HepG2 (cell line): ENCODE measurements around the gene ENO2. TPM values are rescaled to one million over a fixed set of nuclear protein-coding genes. Genes with fewer than 3 reads are reported as not detected.

Experiments used
- HIVEP1 ChIP-seq: sonication (generic); formaldehyde crosslinking; IDR thresholded peaks from 2 replicates; pipeline ENCODE4 v1.4.0; 2020; ENCODE audit warnings: mild to moderate bottlenecking, missing genetic modification reagents
- IRX3 ChIP-seq: sonication (generic); formaldehyde crosslinking; IDR thresholded peaks from 2 replicates; pipeline ENCODE4 v1.8.1; 2023; ENCODE audit warnings: mild to moderate bottlenecking, low read depth, missing genetic modification reagents, borderline replicate concordance
- SOX13 ChIP-seq, 3 experiments: fragments of 450-650 bp in 1 of 3; sonication (generic) in 1 of 3; formaldehyde crosslinking in 1 of 3; IDR thresholded peaks in 2 of 3; conservative IDR thresholded peaks in 1 of 3; 2 replicates each; pipeline versions ENCODE4 v1.5.0 to v1.6.1; 2016 to 2020; ENCODE audit warnings: antibody characterized with exemption in 1 of 3, mild to moderate bottlenecking in 1 of 3, missing compliant biosample characterization in 1 of 3, missing genetic modification reagents in 1 of 3, moderate library complexity in 1 of 3
- SSRP1 ChIP-seq: IDR thresholded peaks from 2 replicates; pipeline ENCODE4 v1.6.1; 2016; ENCODE audit warnings: control low read depth
- TARDBP ChIP-seq: sonication (generic); formaldehyde crosslinking; IDR thresholded peaks from 2 replicates; pipeline ENCODE4 v1.8.0; 2022; ENCODE audit warnings: mild to moderate bottlenecking, missing genetic modification reagents
- polyA plus RNA-seq, 8 experiments: library from polyadenylated mRNA; depleted of rRNA in 3 of 8; stranded (reverse) in 7 of 8; unstranded in 1 of 8; fragments of >200 nt; fragmentation: Illumina TruSeq in 4 of 8; extraction: Trizol in 4 of 8; gene quantifications; 2 replicates each; pipeline versions ENCODE4 v1.2.1 to v1.2.3, GENCODE V29; 2011 to 2016; ENCODE audit warnings: low read depth in 4 of 8, missing spikeins in 1 of 8, mixed read lengths in 1 of 8; ENCODE audit not compliant: insufficient read depth in 1 of 8
- total RNA-seq, 5 experiments: library from RNA; depleted of rRNA; stranded (reverse); fragments of >200 nt; fragmentation: Illumina TruSeq; extraction: Trizol; gene quantifications; 2 replicates each; pipeline ENCODE4 v1.2.3, GENCODE V29; 2016; ENCODE audit warnings: low read depth in 1 of 5
- TF ChIP-seq, protein P1 (sequence below), 2 experiments: sonication (generic) in 1 of 2; formaldehyde crosslinking in 1 of 2; IDR thresholded peaks; 2 replicates each; pipeline versions ENCODE4 v1.6.1 to v1.9.0; 2014 to 2022; ENCODE audit warnings: antibody characterized with exemption in 1 of 2, borderline replicate concordance in 1 of 2, inconsistent platforms in 1 of 2, low read depth in 1 of 2, missing genetic modification reagents in 1 of 2
- TF ChIP-seq, protein P2 (sequence below): IDR thresholded peaks from 2 replicates; pipeline ENCODE4 v1.6.1; 2016; ENCODE audit warnings: missing genetic modification reagents, missing compliant biosample characterization
- TF ChIP-seq, protein P3 (sequence below): sonication (generic); formaldehyde crosslinking; IDR thresholded peaks from 2 replicates; pipeline ENCODE4 v1.5.1; 2020; ENCODE audit warnings: mild to moderate bottlenecking, missing genetic modification reagents, moderate library complexity
- TF ChIP-seq, protein P4 (sequence below): sonication (generic); formaldehyde crosslinking; conservative IDR thresholded peaks from 2 replicates; pipeline ENCODE4 v1.8.0; 2022; ENCODE audit warnings: mild to moderate bottlenecking, moderate library complexity, missing genetic modification reagents

ENO2 gene
- total and polyA plus RNA-seq, 2 of the 13 experiments (the other 11 are each of a cell fraction or from before 2014, with no cell fraction given): 19.3 to 136 TPM

DNA sequence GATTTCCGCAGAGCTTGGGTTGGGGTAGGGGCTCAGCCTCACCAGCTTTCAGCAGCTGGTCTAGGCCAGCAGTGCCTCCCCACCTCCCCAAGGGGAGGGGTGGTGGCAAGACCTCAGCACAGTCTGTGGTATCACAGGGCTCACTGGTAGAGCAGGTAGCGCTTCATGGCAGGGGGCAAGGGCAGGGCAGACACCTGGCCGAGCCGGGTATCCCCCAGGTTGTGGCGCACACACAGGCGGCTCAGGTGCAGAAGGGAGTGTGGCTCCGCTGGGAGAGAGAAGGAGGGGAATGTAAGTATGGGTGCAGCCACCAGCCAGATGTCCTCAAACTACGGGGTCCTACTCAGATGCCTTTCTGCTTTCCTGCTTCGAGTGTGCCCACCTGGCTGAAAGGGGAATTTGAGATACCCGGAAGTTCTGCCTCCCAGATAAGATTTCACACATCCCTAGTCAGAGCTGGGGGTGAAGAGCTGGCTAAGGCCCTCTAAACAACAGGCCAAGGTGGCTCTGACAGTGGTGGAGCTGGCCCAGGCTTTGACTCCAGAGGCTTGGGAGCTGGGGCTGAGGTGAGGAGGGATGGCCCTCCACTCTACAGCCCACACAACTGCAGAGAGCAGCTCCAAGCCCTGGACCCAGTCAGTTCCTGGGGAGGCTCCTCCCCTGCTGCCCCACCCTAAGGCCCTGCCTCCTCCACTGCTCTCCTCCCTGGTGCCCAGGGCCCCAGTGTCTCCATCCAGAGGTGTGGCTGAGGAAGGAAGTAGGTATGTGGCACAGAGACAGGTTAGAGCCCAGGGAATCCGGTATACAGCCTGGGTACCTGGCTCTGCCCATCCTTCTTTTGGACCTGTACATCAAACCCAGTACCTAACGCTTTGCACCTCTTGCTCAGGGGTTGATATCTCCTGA lies 43.1 kb upstream of the ENO2 start (continued):
- TF ChIP-seq SSRP1 (CRISPR knock-in tag): peak; percentile 37; the same call in 1 of the 2 replicates
- peak; percentile 21; the same call in 1 of the 2 replicates for TF ChIP-seq HIVEP1 (CRISPR knock-in tag)
- 0 out of 2 replicates have a peak, but pooled peaks have one; percentile 4 for TF ChIP-seq SOX13 (IDR thresholded peaks at IDR 0.05)
- no peak for TF ChIP-seq SOX13 (CRISPR knock-in tag; conservative IDR thresholded peaks at IDR 0.05 in 1 of 2, IDR thresholded peaks at IDR 0.05 in 1 of 2)
- TF ChIP-seq, protein P1, sequence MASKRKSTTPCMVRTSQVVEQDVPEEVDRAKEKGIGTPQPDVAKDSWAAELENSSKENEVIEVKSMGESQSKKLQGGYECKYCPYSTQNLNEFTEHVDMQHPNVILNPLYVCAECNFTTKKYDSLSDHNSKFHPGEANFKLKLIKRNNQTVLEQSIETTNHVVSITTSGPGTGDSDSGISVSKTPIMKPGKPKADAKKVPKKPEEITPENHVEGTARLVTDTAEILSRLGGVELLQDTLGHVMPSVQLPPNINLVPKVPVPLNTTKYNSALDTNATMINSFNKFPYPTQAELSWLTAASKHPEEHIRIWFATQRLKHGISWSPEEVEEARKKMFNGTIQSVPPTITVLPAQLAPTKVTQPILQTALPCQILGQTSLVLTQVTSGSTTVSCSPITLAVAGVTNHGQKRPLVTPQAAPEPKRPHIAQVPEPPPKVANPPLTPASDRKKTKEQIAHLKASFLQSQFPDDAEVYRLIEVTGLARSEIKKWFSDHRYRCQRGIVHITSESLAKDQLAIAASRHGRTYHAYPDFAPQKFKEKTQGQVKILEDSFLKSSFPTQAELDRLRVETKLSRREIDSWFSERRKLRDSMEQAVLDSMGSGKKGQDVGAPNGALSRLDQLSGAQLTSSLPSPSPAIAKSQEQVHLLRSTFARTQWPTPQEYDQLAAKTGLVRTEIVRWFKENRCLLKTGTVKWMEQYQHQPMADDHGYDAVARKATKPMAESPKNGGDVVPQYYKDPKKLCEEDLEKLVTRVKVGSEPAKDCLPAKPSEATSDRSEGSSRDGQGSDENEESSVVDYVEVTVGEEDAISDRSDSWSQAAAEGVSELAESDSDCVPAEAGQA (IDR thresholded peaks at IDR 0.05; ENCODE audit: low read depth): no peak
- TF ChIP-seq, protein P1 (CRISPR knock-in tag; IDR thresholded peaks at IDR 0.05; ENCODE audit: borderline replicate concordance): no peak
- no peak for TF ChIP-seq IRX3
- TF ChIP-seq, protein P2, sequence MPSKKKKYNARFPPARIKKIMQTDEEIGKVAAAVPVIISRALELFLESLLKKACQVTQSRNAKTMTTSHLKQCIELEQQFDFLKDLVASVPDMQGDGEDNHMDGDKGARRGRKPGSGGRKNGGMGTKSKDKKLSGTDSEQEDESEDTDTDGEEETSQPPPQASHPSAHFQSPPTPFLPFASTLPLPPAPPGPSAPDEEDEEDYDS: peak; percentile 29; the same call in 1 of the 2 replicates
- TF ChIP-seq TARDBP (CRISPR knock-in tag): peak; percentile 24; the same call in 1 of the 2 replicates
- TF ChIP-seq, protein P3, sequence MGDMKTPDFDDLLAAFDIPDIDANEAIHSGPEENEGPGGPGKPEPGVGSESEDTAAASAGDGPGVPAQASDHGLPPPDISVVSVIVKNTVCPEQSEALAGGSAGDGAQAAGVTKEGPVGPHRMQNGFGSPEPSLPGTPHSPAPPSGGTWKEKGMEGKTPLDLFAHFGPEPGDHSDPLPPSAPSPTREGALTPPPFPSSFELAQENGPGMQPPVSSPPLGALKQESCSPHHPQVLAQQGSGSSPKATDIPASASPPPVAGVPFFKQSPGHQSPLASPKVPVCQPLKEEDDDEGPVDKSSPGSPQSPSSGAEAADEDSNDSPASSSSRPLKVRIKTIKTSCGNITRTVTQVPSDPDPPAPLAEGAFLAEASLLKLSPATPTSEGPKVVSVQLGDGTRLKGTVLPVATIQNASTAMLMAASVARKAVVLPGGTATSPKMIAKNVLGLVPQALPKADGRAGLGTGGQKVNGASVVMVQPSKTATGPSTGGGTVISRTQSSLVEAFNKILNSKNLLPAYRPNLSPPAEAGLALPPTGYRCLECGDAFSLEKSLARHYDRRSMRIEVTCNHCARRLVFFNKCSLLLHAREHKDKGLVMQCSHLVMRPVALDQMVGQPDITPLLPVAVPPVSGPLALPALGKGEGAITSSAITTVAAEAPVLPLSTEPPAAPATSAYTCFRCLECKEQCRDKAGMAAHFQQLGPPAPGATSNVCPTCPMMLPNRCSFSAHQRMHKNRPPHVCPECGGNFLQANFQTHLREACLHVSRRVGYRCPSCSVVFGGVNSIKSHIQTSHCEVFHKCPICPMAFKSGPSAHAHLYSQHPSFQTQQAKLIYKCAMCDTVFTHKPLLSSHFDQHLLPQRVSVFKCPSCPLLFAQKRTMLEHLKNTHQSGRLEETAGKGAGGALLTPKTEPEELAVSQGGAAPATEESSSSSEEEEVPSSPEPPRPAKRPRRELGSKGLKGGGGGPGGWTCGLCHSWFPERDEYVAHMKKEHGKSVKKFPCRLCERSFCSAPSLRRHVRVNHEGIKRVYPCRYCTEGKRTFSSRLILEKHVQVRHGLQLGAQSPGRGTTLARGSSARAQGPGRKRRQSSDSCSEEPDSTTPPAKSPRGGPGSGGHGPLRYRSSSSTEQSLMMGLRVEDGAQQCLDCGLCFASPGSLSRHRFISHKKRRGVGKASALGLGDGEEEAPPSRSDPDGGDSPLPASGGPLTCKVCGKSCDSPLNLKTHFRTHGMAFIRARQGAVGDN (CRISPR knock-in tag): peak; percentile 43
- TF ChIP-seq, protein P4, sequence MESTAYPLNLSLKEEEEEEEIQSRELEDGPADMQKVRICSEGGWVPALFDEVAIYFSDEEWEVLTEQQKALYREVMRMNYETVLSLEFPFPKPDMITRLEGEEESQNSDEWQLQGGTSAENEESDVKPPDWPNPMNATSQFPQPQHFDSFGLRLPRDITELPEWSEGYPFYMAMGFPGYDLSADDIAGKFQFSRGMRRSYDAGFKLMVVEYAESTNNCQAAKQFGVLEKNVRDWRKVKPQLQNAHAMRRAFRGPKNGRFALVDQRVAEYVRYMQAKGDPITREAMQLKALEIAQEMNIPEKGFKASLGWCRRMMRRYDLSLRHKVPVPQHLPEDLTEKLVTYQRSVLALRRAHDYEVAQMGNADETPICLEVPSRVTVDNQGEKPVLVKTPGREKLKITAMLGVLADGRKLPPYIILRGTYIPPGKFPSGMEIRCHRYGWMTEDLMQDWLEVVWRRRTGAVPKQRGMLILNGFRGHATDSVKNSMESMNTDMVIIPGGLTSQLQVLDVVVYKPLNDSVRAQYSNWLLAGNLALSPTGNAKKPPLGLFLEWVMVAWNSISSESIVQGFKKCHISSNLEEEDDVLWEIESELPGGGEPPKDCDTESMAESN: no peak
